NCI-H1436 (cell line): ENCODE results near the gene SLC12A7.

Experiments used
- DNase-seq: peaks from one replicate; lab custom pipeline; 2025; lab: John Stamatoyannopoulos, UW

The SLC12A7 gene

GRCh38 chr5:1019001-1019905, 92.6 kb downstream of the SLC12A7 start:
- no peak for DNase-seq

GRCh38 chr5:1018596-1018995, 93.3 kb downstream of the SLC12A7 start:
- DNase-seq: no peak

GRCh38 chr5:1017691-1018455, 94.0 kb downstream of the SLC12A7 start:
- no peak for DNase-seq

- no peak for DNase-seq
Measured at GRCh38 chr5:1017056-1017455, 94.8 kb downstream of the SLC12A7 start.

GRCh38 chr5:1016476-1016875, 95.4 kb downstream of the SLC12A7 start:
- DNase-seq: no peak

DNA sequence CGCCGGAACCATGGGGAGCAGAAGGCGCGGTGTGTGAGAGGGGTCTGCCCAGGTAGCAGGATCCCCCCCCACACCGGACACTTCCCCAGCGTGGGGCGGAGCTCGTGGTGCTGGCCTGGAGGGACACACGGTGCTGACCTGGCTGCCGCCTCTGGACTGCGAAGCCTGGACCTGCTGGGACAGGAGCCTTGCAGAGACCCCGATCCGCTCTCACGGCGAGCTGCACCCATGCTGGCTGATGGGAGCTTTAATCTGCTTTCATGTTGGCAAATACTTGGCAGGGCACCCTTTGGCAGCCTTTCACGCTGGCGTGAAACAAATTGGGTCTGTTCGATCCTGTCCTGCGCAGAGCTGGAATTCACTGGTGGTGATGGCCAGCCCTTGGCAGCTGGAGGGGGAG, 95.8 kb downstream of the SLC12A7 start:
- no peak for DNase-seq

- no peak for DNase-seq
Measured at GRCh38 chr5:1015507-1015906, 96.4 kb downstream of the SLC12A7 start.

- no peak for DNase-seq
Measured at GRCh38 chr5:1014781-1015221, 97.1 kb downstream of the SLC12A7 start.

- DNase-seq: no peak
Measured at GRCh38 chr5:1014346-1014745, 97.5 kb downstream of the SLC12A7 start.

- no peak for DNase-seq
Measured at GRCh38 chr5:1013948-1014301, 97.9 kb downstream of the SLC12A7 start.

DNA sequence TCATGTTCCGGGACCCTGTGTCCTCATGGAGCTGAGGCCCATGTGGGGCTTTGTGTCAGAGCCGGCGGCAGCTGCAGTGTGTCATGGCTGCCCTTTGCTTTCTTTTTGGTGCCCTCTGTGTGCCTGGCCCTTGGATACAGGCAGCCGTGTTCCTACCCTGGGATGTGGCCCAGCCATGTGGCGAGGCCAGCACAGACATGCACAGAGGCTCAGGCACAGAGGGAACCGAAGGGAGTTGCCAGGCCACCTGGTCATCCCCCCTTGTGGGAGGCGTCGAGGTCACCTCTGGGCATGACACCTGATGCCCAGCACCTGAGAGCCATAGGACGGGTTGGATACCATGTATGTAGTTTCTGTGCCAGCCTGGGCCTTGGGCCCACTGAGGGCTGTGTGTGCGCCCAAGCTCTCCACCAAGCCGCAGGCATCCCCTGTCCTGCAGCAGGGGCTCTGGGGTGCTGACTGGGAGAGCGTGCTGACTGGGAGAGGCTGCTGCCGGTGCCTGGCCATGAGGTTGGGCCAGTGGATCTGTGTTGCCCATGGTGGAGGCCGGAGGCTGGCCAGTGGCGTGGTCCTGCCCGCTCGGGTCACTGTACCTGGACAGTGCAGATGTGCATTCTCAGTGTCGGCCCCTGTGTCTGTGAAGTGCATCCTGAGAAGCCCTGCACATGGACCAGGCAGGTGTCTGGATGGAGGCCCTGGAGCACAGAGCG, 98.5 kb downstream of the SLC12A7 start:
- DNase-seq: no peak

DNA sequence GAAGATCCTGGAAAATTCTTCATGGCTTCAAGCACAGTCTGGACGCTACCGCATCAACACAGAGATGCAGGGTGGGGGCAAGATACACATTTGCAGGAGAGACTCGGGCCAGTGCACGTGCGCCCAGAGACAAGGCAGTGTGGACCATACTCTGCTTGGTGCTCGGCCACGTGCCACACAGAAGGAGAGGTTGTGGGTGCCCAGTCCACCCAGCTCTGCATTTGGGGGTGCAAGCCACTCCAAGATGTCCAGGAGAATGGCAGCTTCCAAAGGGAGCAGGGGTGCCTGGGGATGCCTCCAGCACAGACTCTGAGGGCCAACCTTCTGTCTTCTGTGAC, 99.0 kb downstream of the SLC12A7 start:
- DNase-seq: no peak

DNA sequence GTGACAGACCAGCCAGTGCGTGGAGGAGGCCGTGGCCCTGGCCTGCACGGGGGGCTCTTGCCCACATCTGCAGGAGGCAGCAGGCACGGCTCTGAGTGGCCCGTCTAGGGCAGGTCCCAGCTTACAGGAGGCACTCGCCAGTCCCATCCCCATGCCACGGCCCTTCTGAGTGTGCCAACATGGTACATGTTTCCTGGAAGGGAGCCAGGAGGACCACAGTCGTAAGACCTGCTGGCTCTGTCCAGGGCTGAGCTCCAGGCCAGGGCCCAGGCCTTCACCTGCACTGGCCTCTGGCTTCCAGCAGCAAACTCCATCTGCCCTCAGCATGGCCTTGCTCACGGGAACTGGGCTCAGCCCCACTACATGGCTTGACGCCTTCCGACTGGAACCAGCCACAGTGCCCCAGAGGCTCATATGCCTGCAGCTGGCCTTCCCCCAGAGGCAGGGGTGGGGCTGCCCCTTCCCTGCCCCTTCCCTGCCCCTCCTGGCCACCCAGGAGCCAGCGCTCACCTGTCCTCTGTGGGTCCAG, 99.5 kb downstream of the SLC12A7 start:
- no peak for DNase-seq

DNA sequence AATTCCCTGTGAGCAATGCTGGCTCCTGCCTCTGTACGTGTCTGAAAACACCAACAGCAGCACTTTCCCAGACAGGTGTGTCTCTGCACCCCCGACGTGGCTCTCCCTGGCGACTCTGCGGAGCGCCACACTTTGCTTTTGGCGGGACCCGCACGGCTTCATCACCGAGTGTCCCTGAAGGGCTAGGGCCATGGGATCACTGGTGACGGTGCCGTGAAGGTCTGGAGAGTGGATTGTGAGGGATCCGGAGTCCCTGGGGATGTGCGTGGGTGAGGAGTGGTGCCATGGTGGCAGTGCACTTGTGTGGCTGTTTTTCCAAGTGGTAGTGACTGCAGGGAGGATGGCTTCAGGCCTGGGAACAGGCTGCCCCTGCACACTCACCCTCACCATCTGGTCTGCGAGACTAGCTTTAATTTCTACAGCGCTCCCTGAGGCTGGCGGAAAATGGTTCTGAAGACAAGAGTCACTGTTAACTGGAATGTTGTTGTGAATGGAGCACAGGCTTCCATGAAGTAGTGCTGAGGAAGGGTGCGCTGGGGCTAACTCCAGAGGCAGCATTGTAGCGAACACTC, 100.0 kb downstream of the SLC12A7 start:
- DNase-seq: no peak

GRCh38 chr5:1011226-1011631, 100.6 kb downstream of the SLC12A7 start:
- peak; percentile 71 for DNase-seq

- DNase-seq: no peak
Measured at GRCh38 chr5:1010641-1011046, 101.2 kb downstream of the SLC12A7 start.

GRCh38 chr5:1010181-1010510, 101.7 kb downstream of the SLC12A7 start:
- no peak for DNase-seq

GRCh38 chr5:1009359-1010180, 102.3 kb downstream of the SLC12A7 start:
- DNase-seq: no peak

GRCh38 chr5:1008451-1009358, 103.2 kb downstream of the SLC12A7 start, which contains the start of gene NKD2:
NKD2 (plus strand) TSS chr5:1008802; CDS start chr5:1009058, 256 bp downstream.
- DNase-seq: no peak
